ENCODE data around the gene VPS13D. TPM values are rescaled to one million over a fixed set of nuclear protein-coding genes. Genes with fewer than 3 reads are reported as not detected.

VPS13D gene
- total RNA-seq, 4 donors from 2014 or later: 88.3 to 123 (median 113) TPM

- Histone ChIP-seq H3K4me3 (no peak overlapping the region), H3K36me3 (peaks cover 0 to 43% (median 0%) of the 10 kb centered on the region in 3 donors), H3K4me1 (peaks cover 0 to 13% (median 0%) of the 10 kb centered on the region in 4 donors), H3K27me3 (no peaks in the 10 kb centered on the region), H3K27ac (no peak overlapping the region), H3K9me3 (no peaks in the 10 kb centered on the region)
- no peak for TF ChIP-seq POLR2A (IDR thresholded peaks at IDR 0.05)
- TF ChIP-seq, protein P1, sequence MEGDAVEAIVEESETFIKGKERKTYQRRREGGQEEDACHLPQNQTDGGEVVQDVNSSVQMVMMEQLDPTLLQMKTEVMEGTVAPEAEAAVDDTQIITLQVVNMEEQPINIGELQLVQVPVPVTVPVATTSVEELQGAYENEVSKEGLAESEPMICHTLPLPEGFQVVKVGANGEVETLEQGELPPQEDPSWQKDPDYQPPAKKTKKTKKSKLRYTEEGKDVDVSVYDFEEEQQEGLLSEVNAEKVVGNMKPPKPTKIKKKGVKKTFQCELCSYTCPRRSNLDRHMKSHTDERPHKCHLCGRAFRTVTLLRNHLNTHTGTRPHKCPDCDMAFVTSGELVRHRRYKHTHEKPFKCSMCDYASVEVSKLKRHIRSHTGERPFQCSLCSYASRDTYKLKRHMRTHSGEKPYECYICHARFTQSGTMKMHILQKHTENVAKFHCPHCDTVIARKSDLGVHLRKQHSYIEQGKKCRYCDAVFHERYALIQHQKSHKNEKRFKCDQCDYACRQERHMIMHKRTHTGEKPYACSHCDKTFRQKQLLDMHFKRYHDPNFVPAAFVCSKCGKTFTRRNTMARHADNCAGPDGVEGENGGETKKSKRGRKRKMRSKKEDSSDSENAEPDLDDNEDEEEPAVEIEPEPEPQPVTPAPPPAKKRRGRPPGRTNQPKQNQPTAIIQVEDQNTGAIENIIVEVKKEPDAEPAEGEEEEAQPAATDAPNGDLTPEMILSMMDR (IDR thresholded peaks at IDR 0.05): no peak
- DNase-seq: no peak
Observed at GRCh38 chr1:12200208-12200607, 29.6 kb upstream of the VPS13D start.

- DNase-seq: peak in 1 of 3 donors; percentile 46
- Histone ChIP-seq H3K36me3 (peaks cover 0 to 45% (median 0%) of the 10 kb centered on the region in 3 donors), H3K4me1 (peaks cover 0 to 13% (median 0%) of the 10 kb centered on the region in 4 donors), H3K9me3 (no peaks in the 10 kb centered on the region), H3K27me3 (no peaks in the 10 kb centered on the region), H3K27ac (peak overlapping the region in 1 of 4 donors; percentile 67), H3K4me3 (no peak overlapping the region)
- TF ChIP-seq, protein P1 (IDR thresholded peaks at IDR 0.05): no peak
- no peak for TF ChIP-seq POLR2A (IDR thresholded peaks at IDR 0.05)
Observed at GRCh38 chr1:12201352-12202189, 28.3 kb upstream of the VPS13D start.

- DNase-seq: no peak
- H3K36me3 ChIP-seq: peaks cover 0 to 49% (median 0%) of the 10 kb centered on the region in 3 donors
- H3K4me3 ChIP-seq: no peak overlapping the region
- TF ChIP-seq, protein P1 (IDR thresholded peaks at IDR 0.05): no peak
- TF ChIP-seq POLR2A (IDR thresholded peaks at IDR 0.05): no peak
- no peaks in the 10 kb centered on the region for H3K27me3 ChIP-seq
- peaks cover 0 to 10% (median 0%) of the 10 kb centered on the region in 4 donors for H3K4me1 ChIP-seq
- peak overlapping the region in 1 of 4 donors; percentile 67 for H3K27ac ChIP-seq
- no peaks in the 10 kb centered on the region for H3K9me3 ChIP-seq
Observed at GRCh38 chr1:12202190-12202497, 27.7 kb upstream of the VPS13D start.

- Histone ChIP-seq H3K27ac (peak overlapping the region in 1 of 4 donors; percentile 67), H3K9me3 (no peaks in the 10 kb centered on the region), H3K4me1 (peaks cover 0 to 10% (median 0%) of the 10 kb centered on the region in 4 donors), H3K27me3 (no peaks in the 10 kb centered on the region), H3K36me3 (peaks cover 0 to 44% (median 0%) of the 10 kb centered on the region in 3 donors), H3K4me3 (no peak overlapping the region)
- no peak for TF ChIP-seq POLR2A (IDR thresholded peaks at IDR 0.05)
- TF ChIP-seq, protein P1 (IDR thresholded peaks at IDR 0.05): no peak
- DNase-seq: no peak
Observed at GRCh38 chr1:12202577-12202976, 27.3 kb upstream of the VPS13D start.

GRCh38 chr1:12203216-12204007 is 26.4 kb upstream of the VPS13D start:
- TF ChIP-seq, protein P1 (IDR thresholded peaks at IDR 0.05): no peak
- TF ChIP-seq POLR2A (IDR thresholded peaks at IDR 0.05): no peak
- H3K9me3 ChIP-seq: no peaks in the 10 kb centered on the region
- peak in 1 of 3 donors; percentile 46 for DNase-seq
- peak overlapping the region in 1 of 4 donors; percentile 67 for H3K27ac ChIP-seq
- no peak overlapping the region for H3K4me3 ChIP-seq
- no peaks in the 10 kb centered on the region for H3K27me3 ChIP-seq
- H3K36me3 ChIP-seq: peaks cover 0 to 42% (median 0%) of the 10 kb centered on the region in 3 donors
- H3K4me1 ChIP-seq: peaks cover 0 to 13% (median under 1%) of the 10 kb centered on the region in 4 donors

Measured in Peyer's patch (tissue), 4 donors.